ENCODE results near the gene ELF4. TPM values are rescaled to one million over a fixed set of nuclear protein-coding genes. Genes with fewer than 3 reads are reported as not detected.

The ELF4 gene
- total and polyA plus RNA-seq, 2 experiments from 2014 or later, result 13.6 to 21.1 TPM

- Histone ChIP-seq H3K9me2 (replicated peaks; ENCODE audit: insufficient read depth) (no peaks in the 10 kb centered on the region), H3K27ac (no peak overlapping the region), H3K4me2 (no peak overlapping the region), H3K79me2 (peaks cover 86% of the 10 kb centered on the region), H3K9me3 (ENCODE audit: low read depth) (no peaks in the 10 kb centered on the region), H2AFZ (no peak overlapping the region), H3K4me3 (no peak overlapping the region), H3K36me3 (replicated peaks; ENCODE audit: insufficient read depth, low read depth) (no peaks in the 10 kb centered on the region), H3K27me3 (no peaks in the 10 kb centered on the region), H4K20me1 (ENCODE audit: insufficient read depth, poor library complexity, severe bottlenecking) (no peaks in the 10 kb centered on the region), H3K4me1 (ENCODE audit: insufficient read depth) (peaks cover 3% of the 10 kb centered on the region)
- no peak for DNase-seq (ENCODE audit: low spot score)
- WGBS (ENCODE audit: low lambda C conversion rate, missing lambda C conversion rate), result 59% methylated on average over 3 of the region's 3 CpGs
- TF ChIP-seq EZH2phosphoT487 (IDR thresholded peaks at IDR 0.05; ENCODE audit: low read depth, severe bottlenecking, unreplicated experiment) (no peak), EZH2 (IDR thresholded peaks at IDR 0.05; ENCODE audit: borderline replicate concordance) (no peak), CTCF (IDR thresholded peaks at IDR 0.05; ENCODE audit: poor library complexity) (no peak)
Measured at GRCh38 chrX:130103605-130104004, 6.7 kb downstream of the ELF4 start.

GRCh38 chrX:130100180-130100579, 10.1 kb downstream of the ELF4 start:
- H3K27me3 ChIP-seq, result no peaks in the 10 kb centered on the region
- H3K36me3 ChIP-seq (replicated peaks; ENCODE audit: insufficient read depth, low read depth), result no peaks in the 10 kb centered on the region
- no peak overlapping the region for H3K27ac ChIP-seq
- no peak overlapping the region for H2AFZ ChIP-seq
- 77% methylated on average over 5 of the region's 5 CpGs for WGBS (ENCODE audit: low lambda C conversion rate, missing lambda C conversion rate)
- no peaks in the 10 kb centered on the region for H4K20me1 ChIP-seq (ENCODE audit: insufficient read depth, poor library complexity, severe bottlenecking)
- no peak overlapping the region for H3K4me3 ChIP-seq
- no peak for TF ChIP-seq EZH2 (IDR thresholded peaks at IDR 0.05; ENCODE audit: borderline replicate concordance)
- no peak for TF ChIP-seq CTCF (IDR thresholded peaks at IDR 0.05; ENCODE audit: poor library complexity)
- TF ChIP-seq EZH2phosphoT487 (IDR thresholded peaks at IDR 0.05; ENCODE audit: low read depth, severe bottlenecking, unreplicated experiment), result no peak
- H3K9me3 ChIP-seq (ENCODE audit: low read depth), result no peaks in the 10 kb centered on the region
- H3K4me2 ChIP-seq, result no peak overlapping the region
- H3K4me1 ChIP-seq (ENCODE audit: insufficient read depth), result peaks cover 14% of the 10 kb centered on the region
- no peak for DNase-seq (ENCODE audit: low spot score)
- H3K79me2 ChIP-seq, result peaks cover 59% of the 10 kb centered on the region
- H3K9me2 ChIP-seq (replicated peaks; ENCODE audit: insufficient read depth), result no peaks in the 10 kb centered on the region

GRCh38 chrX:130098210-130098552, 12.1 kb downstream of the ELF4 start:
- H3K36me3 ChIP-seq (replicated peaks; ENCODE audit: insufficient read depth, low read depth), result no peaks in the 10 kb centered on the region
- H3K27me3 ChIP-seq, result no peaks in the 10 kb centered on the region
- peak overlapping the region; percentile 55 for H3K27ac ChIP-seq
- peaks cover 14% of the 10 kb centered on the region for H3K4me1 ChIP-seq (ENCODE audit: insufficient read depth)
- H2AFZ ChIP-seq, result no peak overlapping the region
- no peaks in the 10 kb centered on the region for H3K9me2 ChIP-seq (replicated peaks; ENCODE audit: insufficient read depth)
- no peak overlapping the region for H3K4me3 ChIP-seq
- H4K20me1 ChIP-seq (ENCODE audit: insufficient read depth, poor library complexity, severe bottlenecking), result no peaks in the 10 kb centered on the region
- H3K4me2 ChIP-seq, result peak overlapping the region; percentile 66
- no peak for DNase-seq (ENCODE audit: low spot score)
- no peaks in the 10 kb centered on the region for H3K9me3 ChIP-seq (ENCODE audit: low read depth)
- no peak for TF ChIP-seq EZH2phosphoT487 (IDR thresholded peaks at IDR 0.05; ENCODE audit: low read depth, severe bottlenecking, unreplicated experiment)
- TF ChIP-seq EZH2 (IDR thresholded peaks at IDR 0.05; ENCODE audit: borderline replicate concordance), result no peak
- TF ChIP-seq CTCF (IDR thresholded peaks at IDR 0.05; ENCODE audit: poor library complexity), result no peak
- whole genome bisulfite sequencing (ENCODE audit: low lambda C conversion rate, missing lambda C conversion rate), result 47% methylated on average over 5 of the region's 5 CpGs
- peaks cover 43% of the 10 kb centered on the region for H3K79me2 ChIP-seq

Measured in hepatocyte (in vitro differentiated cells).